Right ventricle myocardium inferior (tissue), 1 donor: ENCODE data around the gene ANKRD27. TPM values are rescaled to one million over a fixed set of nuclear protein-coding genes. Genes with fewer than 3 reads are reported as not detected.
A peak's percentile ranks its signal among the peaks of the same experiment; 100 is the strongest.
"Not testable (repeated sequence)": the region's sequence is repeated elsewhere in the genome, so short reads cannot be mapped to it uniquely, and the experiment has no call there.

Source experiments
- ATAC-seq: fragments of 200-7000 bp; cut with Tn5 transposase; one replicate; pipeline ENCODE4 v1.9.1; 2020; ENCODE audit warnings: mild to moderate bottlenecking, moderate library complexity
- DNase-seq: peaks from one replicate; pipeline ENCODE4 v3.0.0; 2021; ENCODE audit errors: missing footprints
- intact Hi-C: fragments of 100-400 bp; cut with DNase I; formaldehyde crosslinking; loops from one replicate; pipeline ENCODE4 v1.11.0; 2022
- total RNA-seq: library from RNA; stranded (reverse); fragmentation: NEBNext Ultra II Directional; extraction: Animal tissue kit (Norgen Biotek cat#: 25700); gene quantifications from one replicate; pipeline ENCODE4 v1.2.1, GENCODE V29; 2021
- donor health status: DM: no; HTN: yes; CAD: no; lungs with severe emphysema.

Gene ANKRD27
- total RNA-seq, 1 donor from 2014 or later = 25.9 TPM

- DNase-seq (no peak), ATAC-seq (peak; percentile 17)
- intact Hi-C loops = loop anchor here (2.0 to 5.0 kb wide), 2 partner anchors 112 to 234 kb away; partner anchors contain the start of gene NUDT19
Measured at GRCh38 chr19:32580353-32580900, 94.6 kb downstream of the ANKRD27 start.

DNA sequence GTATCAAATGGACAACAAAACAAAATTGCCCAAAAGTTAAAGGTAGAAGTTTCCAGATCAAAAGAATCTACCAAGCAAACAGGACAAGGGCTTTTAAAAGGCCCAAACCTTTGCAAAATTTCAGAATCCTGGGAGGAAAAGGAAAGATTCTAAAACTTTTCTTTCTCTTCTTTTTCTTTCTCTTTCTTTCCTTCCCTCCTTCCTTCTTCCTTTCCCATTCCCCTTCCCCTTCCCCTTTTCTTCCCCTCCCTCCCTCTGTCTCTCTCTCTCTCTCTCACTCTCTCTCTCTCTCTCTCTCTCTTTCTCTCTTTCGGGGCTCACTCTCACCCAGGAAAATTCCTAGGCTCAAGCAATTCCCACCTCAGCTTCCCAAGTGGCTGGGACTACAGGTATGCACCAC, 98.2 kb downstream of the ANKRD27 start:
- no peak for DNase-seq
- intact Hi-C loops = no loop called here
- ATAC-seq = no peak

GRCh38 chr19:32573492-32573794, 101.5 kb downstream of the ANKRD27 start:
- peak; percentile 37 for DNase-seq
- no peak for ATAC-seq
- intact Hi-C loops = loop anchor here (5.0 kb wide), 1 partner anchor 286 kb away; no protein-coding TSS in a partner anchor

DNA sequence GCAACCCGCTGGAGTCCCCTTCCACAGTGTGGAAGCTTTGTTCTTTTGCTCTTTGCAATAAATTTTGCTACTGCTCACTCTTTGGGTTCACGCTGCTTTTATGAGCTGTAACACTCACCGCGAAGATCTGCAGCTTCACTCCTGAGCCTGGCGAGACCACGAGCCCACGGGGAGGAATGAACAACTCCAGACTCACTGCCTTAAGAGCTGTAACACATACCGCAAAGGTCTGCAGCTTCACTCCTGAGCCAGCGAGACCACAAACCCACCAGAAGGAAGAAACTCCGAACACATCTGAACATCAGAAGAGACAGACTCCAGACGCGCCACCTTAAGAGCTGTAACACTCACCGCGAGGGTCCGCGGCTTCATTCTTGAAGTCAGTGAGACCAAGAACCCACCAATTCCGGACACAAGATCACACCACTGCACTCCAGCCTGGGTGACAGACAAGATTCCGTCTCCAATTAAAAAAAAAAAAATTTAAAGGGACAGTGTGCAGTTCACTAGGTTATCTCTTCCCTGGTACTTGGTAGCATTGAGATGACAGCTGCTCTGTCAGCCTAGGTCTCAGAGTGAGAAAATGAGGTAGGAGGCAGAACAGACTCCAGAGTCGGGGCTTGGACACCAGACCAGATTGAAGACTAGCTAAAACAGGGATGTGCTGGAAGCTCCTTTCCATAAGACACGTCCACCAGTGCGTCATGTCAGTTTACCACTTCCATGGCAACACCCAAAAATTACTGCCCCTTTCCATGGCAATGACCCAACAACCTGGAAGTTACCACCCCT, 102.1 kb downstream of the ANKRD27 start:
- DNase-seq, ATAC-seq: not testable (repeated sequence)
- intact Hi-C loops = loop anchor here (5.0 kb wide), 1 partner anchor 286 kb away; no protein-coding TSS in a partner anchor

DNA sequence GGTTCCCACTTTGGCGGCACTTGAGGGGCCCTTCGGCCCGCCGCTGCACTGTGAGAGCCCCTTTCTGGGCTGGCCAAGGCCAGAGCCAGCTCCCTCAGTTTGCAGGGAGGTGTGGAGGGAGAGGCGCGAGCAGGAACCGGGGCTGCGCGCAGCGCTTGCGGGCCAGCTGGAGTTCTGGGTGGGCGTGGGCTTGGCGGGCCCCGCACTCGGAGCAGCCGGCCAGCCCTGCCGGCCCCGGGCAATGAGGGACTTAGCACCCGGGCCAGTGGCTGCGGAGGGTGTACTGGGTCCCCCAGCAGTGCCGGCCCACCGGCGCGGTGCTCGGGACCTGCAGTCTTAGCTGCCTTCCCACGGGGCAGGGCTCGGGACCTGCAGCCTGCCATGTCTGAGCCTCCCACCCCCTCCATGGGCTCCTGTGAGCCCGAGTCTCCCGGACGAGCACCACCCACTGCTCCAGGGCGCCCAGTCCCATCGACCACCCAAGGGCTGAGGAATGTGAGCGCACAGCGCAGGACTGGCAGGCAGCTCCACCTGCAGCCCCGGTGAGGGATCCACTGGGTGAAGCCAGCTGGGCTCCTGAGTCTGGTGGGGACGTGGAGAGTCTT, 103.4 kb downstream of the ANKRD27 start:
- DNase-seq = peak; percentile 58
- intact Hi-C loops = loop anchor here (5.0 kb wide), 1 partner anchor 284 kb away; no protein-coding TSS in a partner anchor
- ATAC-seq = not testable (repeated sequence)

GRCh38 chr19:32570081-32570785, 104.7 kb downstream of the ANKRD27 start:
- intact Hi-C loops = loop anchor here (5.0 kb wide), 1 partner anchor 283 kb away; no protein-coding TSS in a partner anchor
- ATAC-seq = peak; percentile 67
- DNase-seq = no peak

GRCh38 chr19:32567486-32567885, 107.5 kb downstream of the ANKRD27 start:
- DNase-seq = no peak
- no peak for ATAC-seq
- intact Hi-C loops = no loop called here

DNA sequence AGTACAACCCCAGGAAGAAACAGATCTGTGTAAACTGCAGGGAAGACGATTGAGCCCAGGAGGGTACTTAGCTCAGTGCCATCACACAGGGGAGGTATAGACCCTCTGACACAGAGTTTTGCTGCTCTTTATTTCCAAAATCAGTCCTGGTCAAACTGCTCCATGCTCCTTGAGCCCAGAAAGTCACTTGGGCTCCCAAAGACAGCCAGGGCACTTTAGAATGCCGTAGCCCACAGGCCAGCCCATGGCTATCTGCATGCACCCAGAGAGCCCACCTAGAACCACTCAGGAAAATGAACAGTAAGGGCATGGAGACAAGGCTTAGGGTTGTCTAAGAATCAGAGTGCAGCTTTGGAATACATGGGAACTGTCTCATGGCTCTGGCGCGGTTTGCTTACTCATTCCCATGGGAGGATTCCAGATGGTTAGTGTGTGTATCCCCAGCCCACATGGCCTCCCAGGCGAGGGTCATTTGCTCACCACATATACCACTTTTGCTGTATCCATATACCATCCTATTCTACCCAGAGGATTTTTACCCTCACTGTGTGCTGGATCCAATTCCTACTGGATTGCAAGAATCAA, 108.6 kb downstream of the ANKRD27 start:
- intact Hi-C loops = no loop called here
- DNase-seq = no peak
- no peak for ATAC-seq

GRCh38 chr19:32563761-32564160, 111.2 kb downstream of the ANKRD27 start:
- ATAC-seq = no peak
- intact Hi-C loops = no loop called here
- DNase-seq = no peak

- DNase-seq (no peak), ATAC-seq (no peak)
- intact Hi-C loops = no loop called here
Measured at GRCh38 chr19:32558607-32559228, 116.3 kb downstream of the ANKRD27 start.

GRCh38 chr19:32555786-32556185, 119.2 kb downstream of the ANKRD27 start:
- no peak for ATAC-seq
- DNase-seq = peak; percentile 7
- intact Hi-C loops = no loop called here

DNA sequence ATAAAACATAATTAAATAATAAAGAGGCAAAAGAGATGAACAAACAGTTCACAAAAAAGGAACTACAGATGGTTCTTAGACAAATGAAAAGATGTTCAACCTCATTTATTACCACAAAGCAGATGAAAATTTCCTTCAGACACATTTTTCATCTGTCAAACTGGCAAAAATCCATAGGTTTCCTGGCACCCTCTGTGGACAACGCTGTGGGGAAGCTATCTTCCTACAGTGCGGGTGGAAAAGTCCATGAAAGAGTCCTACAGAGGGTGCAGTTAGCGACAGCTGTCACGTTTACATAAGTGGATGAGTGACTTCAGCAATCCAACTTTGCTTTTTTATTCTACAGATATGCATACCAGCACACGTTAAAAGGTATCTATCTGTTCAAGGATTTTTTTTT, 124.3 kb downstream of the ANKRD27 start:
- intact Hi-C loops = no loop called here
- ATAC-seq (no peak), DNase-seq (no peak)

Other genes starting within 250 kb of the ANKRD27 start
- gene PDCD5, start 94.0 kb downstream of the ANKRD27 start, total RNA-seq = 133 TPM
- gene RGS9BP, start 668 bp upstream of the ANKRD27 start, total RNA-seq = 12.5 TPM
- gene NUDT19, start 16.6 kb upstream of the ANKRD27 start, total RNA-seq = 23.8 TPM
- gene TDRD12, start 44.6 kb upstream of the ANKRD27 start, total RNA-seq = not detected
- gene SLC7A9, start 194.6 kb upstream of the ANKRD27 start, total RNA-seq = 0.30 TPM